SK-N-SH treated with all-trans-retinoic acid at 6 μM for 48 hours (cell line): ENCODE data around the gene NUCB2.

Source experiments
- CREB5 ChIP-seq: fragments of 250-450 bp; sonication (Bioruptor Pico); IDR thresholded peaks from 2 replicates; pipeline ENCODE4 v1.5.1; 2020; ENCODE audit warnings: low read depth, mild to moderate bottlenecking, moderate library complexity
- PATZ1 ChIP-seq: fragments of 250-450 bp; sonication (Bioruptor Pico); IDR thresholded peaks from 2 replicates; pipeline ENCODE4 v1.8.0; 2020; ENCODE audit warnings: mild to moderate bottlenecking, moderate library complexity, borderline replicate concordance
- PPARA ChIP-seq: fragments of 250-450 bp; sonication (Bioruptor Pico); IDR thresholded peaks from 2 replicates; pipeline ENCODE4 v1.5.0; 2020; ENCODE audit warnings: mild to moderate bottlenecking, borderline replicate concordance
- RARB ChIP-seq: fragments of 250-450 bp; sonication (Bioruptor Pico); IDR thresholded peaks from 2 replicates; pipeline ENCODE4 v1.8.0; 2021; ENCODE audit warnings: mild to moderate bottlenecking, moderate library complexity
- SNAI2 ChIP-seq: fragments of 250-450 bp; sonication (Bioruptor Pico); IDR thresholded peaks from 2 replicates; pipeline ENCODE4 v1.5.0; 2020; ENCODE audit warnings: mild to moderate bottlenecking, moderate library complexity
- ZC3H10 ChIP-seq: fragments of 250-450 bp; sonication (Bioruptor Pico); IDR thresholded peaks from 2 replicates; pipeline ENCODE4 v1.5.1; 2021; ENCODE audit warnings: mild to moderate bottlenecking, moderate library complexity

DNA sequence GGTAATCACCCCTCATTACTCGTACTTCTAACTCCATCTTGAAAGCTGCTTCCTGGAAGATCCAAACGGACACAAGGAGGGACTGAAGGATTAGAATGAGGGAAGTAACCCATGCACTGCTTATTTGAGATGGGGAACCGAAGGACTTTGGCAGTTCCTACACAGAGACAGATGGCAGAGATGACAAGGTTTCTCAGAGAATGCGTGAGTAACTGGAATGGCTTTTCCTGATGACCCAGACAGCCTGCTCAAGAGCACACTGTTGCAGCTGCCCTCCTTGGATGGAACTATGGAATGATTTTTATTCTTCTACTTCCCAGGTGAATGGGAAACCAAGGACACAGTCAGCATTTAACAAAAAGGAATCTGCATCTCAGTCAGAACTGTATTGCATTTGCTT lies 104.6 kb downstream of the NUCB2 start:
- no peak for TF ChIP-seq PPARA (CRISPR knock-in tag)
- TF ChIP-seq SNAI2 (CRISPR knock-in tag) = no peak
- no peak for TF ChIP-seq RARB (CRISPR knock-in tag)
- TF ChIP-seq PATZ1 (CRISPR knock-in tag) = no peak
- TF ChIP-seq CREB5 (CRISPR knock-in tag) = no peak
- no peak for TF ChIP-seq ZC3H10 (CRISPR knock-in tag)
